Activated CD4-positive, alpha-beta T cell treated with anti-CD3 and anti-CD28 coated beads, Interleukin-2, amount 10 ng/mL, durations not matched to agents 24 days and 14 days (primary cell): ENCODE data around the gene AIP. TPM values are rescaled to one million over a fixed set of nuclear protein-coding genes. Genes with fewer than 3 reads are reported as not detected.
"Not testable (repeated sequence)": the region's sequence is repeated elsewhere in the genome, so short reads cannot be mapped to it uniquely, and the experiment has no call there.

Source experiments
- DNase-seq: peaks from one replicate; pipeline ENCODE4 v3.0.0; 2022
- H3K27ac Mint-ChIP-seq: one replicate; pipeline ENCODE4 v1.8.0; 2022; ENCODE audit warnings: mild to moderate bottlenecking, mixed read lengths
- H3K27me3 Mint-ChIP-seq: one replicate; pipeline ENCODE4 v1.8.0; 2022; ENCODE audit warnings: mixed read lengths
- H3K36me3 Mint-ChIP-seq: one replicate; pipeline ENCODE4 v1.8.0; 2022; ENCODE audit warnings: low read depth, mild to moderate bottlenecking, mixed read lengths
- H3K4me1 Mint-ChIP-seq: one replicate; pipeline ENCODE4 v1.8.0; 2021; ENCODE audit warnings: mixed read lengths
- H3K4me3 Mint-ChIP-seq: one replicate; pipeline ENCODE4 v1.8.0; 2022; ENCODE audit warnings: mild to moderate bottlenecking, moderate library complexity, mixed read lengths
- H3K9me3 Mint-ChIP-seq: one replicate; pipeline ENCODE4 v1.8.0; 2021; ENCODE audit warnings: mixed read lengths
- intact Hi-C: fragments of 100-400 bp; cut with micrococcal nuclease; formaldehyde crosslinking; loops from one replicate; pipeline ENCODE4 v1.15.1; 2023
- total RNA-seq: library from RNA; stranded (reverse); gene quantifications from 2 replicates; pipeline ENCODE4 v1.2.3, GENCODE V29; 2022

The AIP gene
- total RNA-seq, 1 donor from 2014 or later: 189 TPM

GRCh38 chr11:67455054-67455453, 27.8 kb upstream of the AIP start, which contains the start of gene CABP4:
CABP4 (plus strand) TSS chr11:67455354; CDS start chr11:67455424, 70 bp downstream.
- no peak for DNase-seq
- no peaks in the 10 kb centered on the region for H3K27me3 Mint-ChIP-seq
- intact Hi-C loops: no loop called here
- H3K4me1 Mint-ChIP-seq: peaks cover under 1% of the 10 kb centered on the region
- no peaks in the 10 kb centered on the region for H3K9me3 Mint-ChIP-seq
- no peak within 1 kb of the TSS for H3K27ac Mint-ChIP-seq
- no peak within 1 kb of the TSS for H3K4me3 Mint-ChIP-seq
- H3K36me3 Mint-ChIP-seq: no peaks in the 10 kb centered on the region

GRCh38 chr11:67456068-67456705, 26.6 kb upstream of the AIP start:
- Mint-ChIP-seq H3K9me3 (no peaks in the 10 kb centered on the region), H3K27ac (no peak overlapping the region), H3K27me3 (no peaks in the 10 kb centered on the region), H3K4me1 (no peaks in the 10 kb centered on the region), H3K36me3 (no peaks in the 10 kb centered on the region), H3K4me3 (no peak overlapping the region)
- no peak for DNase-seq
- intact Hi-C loops: no loop called here

GRCh38 chr11:67457453-67457852, 25.4 kb upstream of the AIP start:
- intact Hi-C loops: no loop called here
- H3K4me3 Mint-ChIP-seq: no peak overlapping the region
- H3K36me3 Mint-ChIP-seq: no peaks in the 10 kb centered on the region
- no peaks in the 10 kb centered on the region for H3K27me3 Mint-ChIP-seq
- H3K27ac Mint-ChIP-seq: no peak overlapping the region
- DNase-seq: no peak
- no peaks in the 10 kb centered on the region for H3K4me1 Mint-ChIP-seq
- H3K9me3 Mint-ChIP-seq: no peaks in the 10 kb centered on the region

GRCh38 chr11:67458266-67458665, 24.6 kb upstream of the AIP start:
- Mint-ChIP-seq H3K4me1 (no peaks in the 10 kb centered on the region), H3K4me3 (no peak overlapping the region), H3K36me3 (no peaks in the 10 kb centered on the region), H3K27ac (no peak overlapping the region), H3K9me3 (no peaks in the 10 kb centered on the region), H3K27me3 (no peaks in the 10 kb centered on the region)
- DNase-seq: no peak
- intact Hi-C loops: no loop called here

GRCh38 chr11:67463186-67463585, 19.6 kb upstream of the AIP start:
- H3K9me3 Mint-ChIP-seq: no peaks in the 10 kb centered on the region
- peaks cover 7% of the 10 kb centered on the region for H3K36me3 Mint-ChIP-seq
- no peaks in the 10 kb centered on the region for H3K27me3 Mint-ChIP-seq
- H3K4me1 Mint-ChIP-seq: peaks cover 16% of the 10 kb centered on the region
- H3K4me3 Mint-ChIP-seq: peak overlapping the region; percentile 26
- intact Hi-C loops: no loop called here
- no peak overlapping the region for H3K27ac Mint-ChIP-seq
- no peak for DNase-seq

GRCh38 chr11:67463680-67464410, 19.0 kb upstream of the AIP start:
- H3K36me3 Mint-ChIP-seq: peaks cover 7% of the 10 kb centered on the region
- intact Hi-C loops: loop anchor here (1.0 kb wide), 3 partner anchors 19 to 61 kb away; partner anchors contain the start of gene AIP
- peak overlapping the region; percentile 91 for H3K4me3 Mint-ChIP-seq
- DNase-seq: no peak
- no peaks in the 10 kb centered on the region for H3K27me3 Mint-ChIP-seq
- H3K9me3 Mint-ChIP-seq: no peaks in the 10 kb centered on the region
- H3K27ac Mint-ChIP-seq: peak overlapping the region; percentile 92
- peaks cover 19% of the 10 kb centered on the region for H3K4me1 Mint-ChIP-seq

GRCh38 chr11:67464411-67465188, 18.2 kb upstream of the AIP start:
- H3K36me3 Mint-ChIP-seq: peaks cover 7% of the 10 kb centered on the region
- intact Hi-C loops: loop anchor here (1.0 kb wide), 3 partner anchors 19 to 61 kb away; partner anchors contain the start of gene AIP
- peak; percentile 97 for DNase-seq
- H3K27ac Mint-ChIP-seq: peak overlapping the region; percentile 92
- H3K9me3 Mint-ChIP-seq: no peaks in the 10 kb centered on the region
- peak overlapping the region; percentile 91 for H3K4me3 Mint-ChIP-seq
- H3K27me3 Mint-ChIP-seq: no peaks in the 10 kb centered on the region
- H3K4me1 Mint-ChIP-seq: peaks cover 21% of the 10 kb centered on the region

- intact Hi-C loops: no loop called here
- Mint-ChIP-seq H3K9me3 (no peaks in the 10 kb centered on the region), H3K27ac (peak overlapping the region; percentile 92), H3K4me1 (peaks cover 21% of the 10 kb centered on the region), H3K36me3 (peaks cover 7% of the 10 kb centered on the region), H3K4me3 (peak overlapping the region; percentile 91), H3K27me3 (no peaks in the 10 kb centered on the region)
- DNase-seq: no peak
Measured at GRCh38 chr11:67465189-67465510, 17.7 kb upstream of the AIP start.

- H3K27me3 Mint-ChIP-seq, H3K9me3 Mint-ChIP-seq, intact Hi-C loops, DNase-seq, H3K36me3 Mint-ChIP-seq: not testable (repeated sequence)
- H3K4me3 Mint-ChIP-seq: peak overlapping the region; percentile 91
- H3K4me1 Mint-ChIP-seq: peaks cover 22% of the 10 kb centered on the region
- H3K27ac Mint-ChIP-seq: peak overlapping the region; percentile 92
Measured at GRCh38 chr11:67465530-67465929, 17.3 kb upstream of the AIP start.

GRCh38 chr11:67466367-67466766, 16.5 kb upstream of the AIP start:
- Mint-ChIP-seq H3K27me3 (no peaks in the 10 kb centered on the region), H3K4me3 (no peak overlapping the region), H3K9me3 (no peaks in the 10 kb centered on the region), H3K27ac (peak overlapping the region; percentile 34), H3K36me3 (peaks cover 7% of the 10 kb centered on the region), H3K4me1 (peaks cover 26% of the 10 kb centered on the region)
- no peak for DNase-seq
- intact Hi-C loops: no loop called here

- H3K27ac Mint-ChIP-seq: peak overlapping the region; percentile 56
- H3K36me3 Mint-ChIP-seq: peaks cover 7% of the 10 kb centered on the region
- H3K27me3 Mint-ChIP-seq: no peaks in the 10 kb centered on the region
- DNase-seq: no peak
- peaks cover 26% of the 10 kb centered on the region for H3K4me1 Mint-ChIP-seq
- H3K9me3 Mint-ChIP-seq: no peaks in the 10 kb centered on the region
- intact Hi-C loops: no loop called here
- H3K4me3 Mint-ChIP-seq: peak overlapping the region; percentile 96
Measured at GRCh38 chr11:67466962-67467771, 15.7 kb upstream of the AIP start.

GRCh38 chr11:67468056-67468455, 14.8 kb upstream of the AIP start:
- H3K4me1 Mint-ChIP-seq: peaks cover 26% of the 10 kb centered on the region
- no peaks in the 10 kb centered on the region for H3K9me3 Mint-ChIP-seq
- no peak for DNase-seq
- H3K27me3 Mint-ChIP-seq: no peaks in the 10 kb centered on the region
- intact Hi-C loops: no loop called here
- H3K4me3 Mint-ChIP-seq: peak overlapping the region; percentile 96
- H3K27ac Mint-ChIP-seq: peak overlapping the region; percentile 84
- H3K36me3 Mint-ChIP-seq: peaks cover 7% of the 10 kb centered on the region

GRCh38 chr11:67468456-67468758, 14.4 kb upstream of the AIP start:
- Mint-ChIP-seq H3K36me3 (peaks cover 7% of the 10 kb centered on the region), H3K4me3 (peak overlapping the region; percentile 96), H3K9me3 (no peaks in the 10 kb centered on the region), H3K27ac (peak overlapping the region; percentile 84), H3K4me1 (peaks cover 26% of the 10 kb centered on the region), H3K27me3 (no peaks in the 10 kb centered on the region)
- DNase-seq: no peak
- intact Hi-C loops: no loop called here
